GM12878 (cell line): ENCODE results near the gene COL9A2. TPM values are rescaled to one million over a fixed set of nuclear protein-coding genes. Genes with fewer than 3 reads are reported as not detected.

Source experiments
- ATAC-seq: fragments of 200-7000 bp; cut with Tn5 transposase; 3 replicates; pipeline ENCODE4 v1.9.1; 2020; ENCODE audit warnings: mild to moderate bottlenecking, moderate library complexity
- BruUV-seq: library from RNA; stranded (reverse); fragments of 400-500 nt; replicated peaks from 2 replicates; lab custom pipeline; 2021; lab: Mats Ljungman, UMichigan
- CTCF ChIA-PET: fragments of 300-600 bp; sonication (Branson Sonifier 250); formaldehyde crosslinking; extraction: SDS; loops from one replicate; lab custom pipeline; 2021; ENCODE audit warnings: inconsistent platforms; lab: Yijun Ruan, JAX
- POLR2A ChIA-PET: fragments of 350-600 bp; formaldehyde crosslinking; extraction: SDS; loops from one replicate; lab custom pipeline; 2021; ENCODE audit warnings: inconsistent platforms; lab: Charles Lee
- RAD21 ChIA-PET: fragments of 300-600 bp; sonication (Branson Sonifier 250); formaldehyde crosslinking; loops from one replicate; lab custom pipeline; 2023; ENCODE audit warnings: antibody characterized with exemption; ENCODE audit not compliant: unreplicated experiment; lab: Charles Lee
- SMC1A ChIA-PET: fragments of 300-600 bp; sonication (Branson Sonifier 250); formaldehyde crosslinking; loops from one replicate; lab custom pipeline; 2023; ENCODE audit not compliant: unreplicated experiment, uncharacterized antibody; lab: Charles Lee
- DNase-seq: peaks from one replicate; pipeline ENCODE4 v3.0.0-alpha.2; 2011; ENCODE audit warnings: low read depth, low spot score
- FAIRE-seq: peaks from 3 replicates; lab custom pipeline; 2011; peaks lifted over from hg19 to GRCh38; lab: Jason Lieb, UNC
- H2AFZ ChIP-seq: 2 replicates; pipeline ENCODE4 v1.6.0; 2011; ENCODE audit warnings: low read depth, low read length, control low read depth; ENCODE audit not compliant: control insufficient read depth
- H3K27ac ChIP-seq: 2 replicates; pipeline ENCODE4 v1.5.1; 2011; ENCODE audit warnings: control low read depth; ENCODE audit not compliant: control insufficient read depth, insufficient read depth
- H3K27me3 ChIP-seq, 2 experiments: replicated peaks in 1 of 2; 2 replicates each; pipeline versions ENCODE4 v1.6.0 to v1.6.1; 2011; ENCODE audit warnings: low read length in 1 of 2; ENCODE audit not compliant: control insufficient read depth in 2 of 2, insufficient read depth in 2 of 2
- H3K36me3 ChIP-seq, 2 experiments: 2 replicates each; pipeline ENCODE4 v1.5.1; 2011; ENCODE audit warnings: low read length in 1 of 2; ENCODE audit not compliant: control insufficient read depth in 2 of 2, insufficient read depth in 2 of 2
- H3K4me1 ChIP-seq: 2 replicates; pipeline ENCODE4 v1.6.1; 2011; ENCODE audit warnings: mild to moderate bottlenecking, low read length, moderate library complexity, mixed read lengths; ENCODE audit not compliant: control insufficient read depth, insufficient read depth
- H3K4me2 ChIP-seq: 2 replicates; pipeline ENCODE4 v1.6.0; 2011; ENCODE audit warnings: control low read depth; ENCODE audit not compliant: control insufficient read depth, insufficient read depth
- H3K4me3 ChIP-seq: fragments of 200-600 bp; sonication (generic); 2 replicates; pipeline ENCODE4 v1.5.1; 2016
- H3K79me2 ChIP-seq: 2 replicates; pipeline ENCODE4 v1.6.0; 2011; ENCODE audit warnings: low read length; ENCODE audit not compliant: control insufficient read depth, insufficient read depth
- H3K9ac ChIP-seq: 2 replicates; pipeline ENCODE4 v1.8.0; 2011; ENCODE audit warnings: low read length, control low read depth, mixed read lengths; ENCODE audit not compliant: control insufficient read depth, insufficient read depth
- H3K9me3 ChIP-seq: replicated peaks from 3 replicates; pipeline ENCODE4 v1.5.1; 2011; ENCODE audit warnings: mild to moderate bottlenecking, low read length; ENCODE audit not compliant: control insufficient read depth, insufficient read depth
- H4K20me1 ChIP-seq: 2 replicates; pipeline ENCODE4 v1.6.0; 2011; ENCODE audit not compliant: control insufficient read depth, insufficient read depth
- CBX5 ChIP-seq: sonication (generic); IDR thresholded peaks from 2 replicates; pipeline ENCODE4 v1.6.1; 2016; ENCODE audit warnings: low read depth, moderate library complexity, mild to moderate bottlenecking, inconsistent platforms
- FOXK2 ChIP-seq: fragments of 450-650 bp; IDR thresholded peaks from 2 replicates; pipeline ENCODE4 v1.6.1; 2017; ENCODE audit warnings: mild to moderate bottlenecking, moderate library complexity
- KAT2A ChIP-seq: conservative IDR thresholded peaks from 2 replicates; pipeline ENCODE4 v1.6.1; 2011; ENCODE audit warnings: low read depth, low read length; ENCODE audit not compliant: control insufficient read depth
- NFYA ChIP-seq: IDR thresholded peaks from 2 replicates; pipeline ENCODE4 v1.6.1; 2011; ENCODE audit warnings: low read depth, mild to moderate bottlenecking, low read length, improper control_type of control experiment, borderline replicate concordance
- NKRF ChIP-seq: fragments of 450-650 bp; conservative IDR thresholded peaks from 2 replicates; pipeline ENCODE4 v1.6.1; 2017; ENCODE audit warnings: mild to moderate bottlenecking, moderate library complexity
- PBX3 ChIP-seq: IDR thresholded peaks from 2 replicates; pipeline ENCODE4 v1.6.1; 2011; ENCODE audit warnings: mild to moderate bottlenecking, low read depth, low read length, moderate library complexity; ENCODE audit not compliant: insufficient replicate concordance
- PKNOX1 ChIP-seq: fragments of 450-650 bp; IDR thresholded peaks from 2 replicates; pipeline ENCODE4 v1.6.1; 2016; ENCODE audit warnings: mild to moderate bottlenecking
- RAD21 ChIP-seq: IDR thresholded peaks from 2 replicates; pipeline ENCODE4 v1.6.1; 2011; ENCODE audit warnings: mild to moderate bottlenecking, low read depth, low read length, moderate library complexity; ENCODE audit not compliant: insufficient read depth
- SMAD1 ChIP-seq: fragments of 450-650 bp; IDR thresholded peaks from 2 replicates; pipeline ENCODE4 v1.6.1; 2018; ENCODE audit warnings: mild to moderate bottlenecking, low read depth; ENCODE audit not compliant: partially characterized antibody
- SREBF1 ChIP-seq: IDR thresholded peaks from 2 replicates; pipeline ENCODE4 v1.6.1; 2012; ENCODE audit warnings: mild to moderate bottlenecking, low read length
- USF2 ChIP-seq: IDR thresholded peaks from 2 replicates; pipeline ENCODE4 v1.6.1; 2011; ENCODE audit warnings: low read depth, low read length, improper control_type of control experiment, borderline replicate concordance
- YY1 ChIP-seq: IDR thresholded peaks from 2 replicates; pipeline ENCODE4 v1.6.1; 2011; ENCODE audit warnings: low read depth, mild to moderate bottlenecking, low read length
- WGBS: methylation state at CpG from one replicate; pipeline ENCODE4 v1.1.6; 2016; ENCODE audit warnings: low lambda C conversion rate; ENCODE audit not compliant: insufficient replicate concordance, insufficient coverage; ENCODE audit errors: missing lambda C conversion rate; 5-methylcytosine and 5-hydroxymethylcytosine counted together
- in situ Hi-C: fragments of 300-500 bp; cut with MboI; formaldehyde crosslinking; loops from 9 replicates; pipeline ENCODE4 v1.14.3; 2018; ENCODE audit warnings: mixed read lengths
- intact Hi-C: fragments of 100-400 bp; cut with micrococcal nuclease; formaldehyde crosslinking; loops from one replicate; pipeline ENCODE4 v1.14.2; 2022; ENCODE audit not compliant: unreplicated experiment
- polyA plus RNA-seq, 11 experiments: library from polyadenylated mRNA; depleted of rRNA in 4 of 11; unstranded in 6 of 11; stranded (reverse) in 5 of 11; fragments of >200 nt; fragmentation: Nextera tagmentation in 4 of 11; fragmentation: Illumina TruSeq in 1 of 11; extraction: Ambion mirVana in 4 of 11; extraction: Trizol in 1 of 11; gene quantifications; 1 replicate in 1 of 11; 2 replicates in 10 of 11; pipeline versions ENCODE4 v1.2.1 to v1.2.3, GENCODE V29; 2011 to 2016; ENCODE audit warnings: inconsistent platforms in 2 of 11, missing spikeins in 2 of 11, low read depth in 1 of 11
- total RNA-seq, 4 experiments: library from RNA; depleted of rRNA in 3 of 4; stranded (reverse); fragments of >200 nt in 3 of 4; fragmentation: Illumina TruSeq in 1 of 4; extraction: Trizol in 1 of 4; gene quantifications; 2 replicates each; pipeline versions ENCODE4 v1.2.1 to v1.2.3, GENCODE V29; 2013 to 2021
- TF ChIP-seq, protein P1 (sequence below): fragments of 150-350 bp; IDR thresholded peaks from 2 replicates; pipeline ENCODE4 v1.6.1; 2016; ENCODE audit warnings: low read depth, low read length

Gene COL9A2
- total and polyA plus RNA-seq, 10 of the 15 experiments (the other 5 are each of a cell fraction or from before 2014, with no cell fraction given), result 3.1 to 63.3 (median 22.4) TPM

GRCh38 chr1:40338745-40339419 lies 21.8 kb upstream of the COL9A2 start:
- FAIRE-seq (peak; percentile 96), DNase-seq (peak; percentile 76), ATAC-seq (peak; percentile 99)
- Histone ChIP-seq H3K4me1 (peaks cover 5% of the 10 kb centered on the region; the same call in 1 of the 2 replicates), H3K27me3 (no peaks in the 10 kb centered on the region), H3K79me2 (no peaks in the 10 kb centered on the region), H3K4me2 (peak overlapping the region; percentile 47), H4K20me1 (no peaks in the 10 kb centered on the region), H2AFZ (peak overlapping the region; percentile 84), H3K27ac (no peak overlapping the region), H3K9me3 (peaks cover 3% of the 10 kb centered on the region; the same call in 2 of the 3 replicates), H3K9ac (no peak overlapping the region), H3K4me3 (no peak overlapping the region), H3K36me3 (no peaks in the 10 kb centered on the region)
- ChIA-PET RAD21 (interaction anchor here (0.6 to 6.8 kb wide), 48 partner anchors 10 to 419 kb away, joined by 3 to 151 read pairs (median 4); partner anchors contain the start of genes COL9A2, RLF, SMAP2 and ZFP69B), POLR2A (interaction anchor here (0.6 to 3.7 kb wide), 12 partner anchors 15 to 205 kb away, joined by 3 to 16 read pairs (median 4); partner anchors contain the start of gene SMAP2), CTCF (interaction anchor here (0.6 to 11.6 kb wide), 76 partner anchors 9 to 523 kb away, joined by 3 to 332 read pairs (median 5); partner anchors contain the start of genes COL9A2, SMAP2, TMCO2 and ZMPSTE24), SMC1A (interaction anchor here (0.6 to 8.1 kb wide), 56 partner anchors 9 to 419 kb away, joined by 3 to 182 read pairs (median 5); partner anchors contain the start of genes COL9A2 and ZFP69B)
- intact Hi-C loops, result loop anchor here (1.0 kb wide), 5 partner anchors 65 to 261 kb away; no protein-coding TSS in a partner anchor
- no TSS peak for BruUV-seq
- in situ Hi-C loops, result loop anchor here (5.0 kb wide), 3 partner anchors 63 to 257 kb away; no protein-coding TSS in a partner anchor
- whole genome bisulfite sequencing, result 27% methylated on average over 21 of the region's 21 CpGs
- TF ChIP-seq NKRF (no peak), SMAD1 (no peak), SREBF1 (no peak), YY1 (peak; percentile 86), FOXK2 (no peak), KAT2A (no peak), NFYA (no peak), USF2 (no peak), PBX3 (peak; percentile 28), RAD21 (peak; percentile 98), CBX5 (no peak), PKNOX1 (peak; percentile 55)
- TF ChIP-seq, protein P1, sequence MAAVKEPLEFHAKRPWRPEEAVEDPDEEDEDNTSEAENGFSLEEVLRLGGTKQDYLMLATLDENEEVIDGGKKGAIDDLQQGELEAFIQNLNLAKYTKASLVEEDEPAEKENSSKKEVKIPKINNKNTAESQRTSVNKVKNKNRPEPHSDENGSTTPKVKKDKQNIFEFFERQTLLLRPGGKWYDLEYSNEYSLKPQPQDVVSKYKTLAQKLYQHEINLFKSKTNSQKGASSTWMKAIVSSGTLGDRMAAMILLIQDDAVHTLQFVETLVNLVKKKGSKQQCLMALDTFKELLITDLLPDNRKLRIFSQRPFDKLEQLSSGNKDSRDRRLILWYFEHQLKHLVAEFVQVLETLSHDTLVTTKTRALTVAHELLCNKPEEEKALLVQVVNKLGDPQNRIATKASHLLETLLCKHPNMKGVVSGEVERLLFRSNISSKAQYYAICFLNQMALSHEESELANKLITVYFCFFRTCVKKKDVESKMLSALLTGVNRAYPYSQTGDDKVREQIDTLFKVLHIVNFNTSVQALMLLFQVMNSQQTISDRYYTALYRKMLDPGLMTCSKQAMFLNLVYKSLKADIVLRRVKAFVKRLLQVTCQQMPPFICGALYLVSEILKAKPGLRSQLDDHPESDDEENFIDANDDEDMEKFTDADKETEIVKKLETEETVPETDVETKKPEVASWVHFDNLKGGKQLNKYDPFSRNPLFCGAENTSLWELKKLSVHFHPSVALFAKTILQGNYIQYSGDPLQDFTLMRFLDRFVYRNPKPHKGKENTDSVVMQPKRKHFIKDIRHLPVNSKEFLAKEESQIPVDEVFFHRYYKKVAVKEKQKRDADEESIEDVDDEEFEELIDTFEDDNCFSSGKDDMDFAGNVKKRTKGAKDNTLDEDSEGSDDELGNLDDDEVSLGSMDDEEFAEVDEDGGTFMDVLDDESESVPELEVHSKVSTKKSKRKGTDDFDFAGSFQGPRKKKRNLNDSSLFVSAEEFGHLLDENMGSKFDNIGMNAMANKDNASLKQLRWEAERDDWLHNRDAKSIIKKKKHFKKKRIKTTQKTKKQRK, result no peak
